Left renal pelvis (tissue), 4 donors: ENCODE data around the gene PTGFRN. TPM values are rescaled to one million over a fixed set of nuclear protein-coding genes. Genes with fewer than 3 reads are reported as not detected.

ENCODE experiments used
- DNase-seq, 4 donors: peaks; one replicate each; pipeline ENCODE4 v3.0.0-alpha.2; 2013; ENCODE audit warnings: low read depth in 4 of 4, low spot score in 3 of 4
- polyA plus RNA-seq, 4 donors: library from polyadenylated mRNA; unstranded; fragments of 120-200 nt; gene quantifications; one replicate each; pipeline ENCODE4 v1.2.1, GENCODE V29; 2013; ENCODE audit not compliant: insufficient read length in 4 of 4

Gene PTGFRN
- polyA plus RNA-seq, 4 donors = 42.1 to 125 (median 61.2) TPM

DNA sequence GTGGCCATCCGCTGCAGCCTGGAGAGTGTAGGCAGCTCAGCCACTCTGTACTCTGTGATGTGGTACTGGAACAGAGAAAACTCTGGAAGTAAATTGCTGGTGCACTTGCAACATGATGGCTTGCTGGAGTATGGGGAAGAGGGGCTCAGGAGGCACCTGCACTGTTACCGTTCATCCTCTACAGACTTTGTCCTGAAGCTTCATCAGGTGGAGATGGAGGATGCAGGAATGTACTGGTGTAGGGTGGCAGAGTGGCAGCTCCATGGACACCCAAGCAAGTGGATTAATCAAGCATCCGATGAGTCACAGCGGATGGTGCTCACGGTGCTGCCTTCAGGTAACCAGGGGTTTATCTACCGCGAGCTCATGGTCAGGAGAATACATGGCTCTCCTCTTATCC lies 115.9 kb downstream of the PTGFRN start:
- DNase-seq = no peak

DNA sequence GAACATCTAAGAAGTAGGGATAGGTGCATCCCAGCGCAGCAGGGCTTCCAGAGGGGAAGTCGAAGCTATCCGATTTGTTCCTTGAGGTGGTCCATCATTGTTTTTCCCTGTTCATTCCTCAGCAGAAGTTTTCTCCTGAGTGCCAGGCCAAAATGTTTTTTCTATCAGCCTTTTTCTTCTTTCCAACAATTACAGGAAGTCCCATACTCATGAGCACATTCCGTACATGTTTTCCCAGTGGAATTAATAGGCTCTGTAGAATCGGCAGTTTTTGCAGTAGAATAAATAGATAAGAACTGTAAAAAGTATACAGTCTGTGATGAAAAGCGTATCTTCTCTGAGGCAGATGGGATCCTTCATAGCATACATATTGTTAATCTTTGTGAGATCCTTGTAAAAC lies 116.6 kb downstream of the PTGFRN start:
- DNase-seq = no peak

DNA sequence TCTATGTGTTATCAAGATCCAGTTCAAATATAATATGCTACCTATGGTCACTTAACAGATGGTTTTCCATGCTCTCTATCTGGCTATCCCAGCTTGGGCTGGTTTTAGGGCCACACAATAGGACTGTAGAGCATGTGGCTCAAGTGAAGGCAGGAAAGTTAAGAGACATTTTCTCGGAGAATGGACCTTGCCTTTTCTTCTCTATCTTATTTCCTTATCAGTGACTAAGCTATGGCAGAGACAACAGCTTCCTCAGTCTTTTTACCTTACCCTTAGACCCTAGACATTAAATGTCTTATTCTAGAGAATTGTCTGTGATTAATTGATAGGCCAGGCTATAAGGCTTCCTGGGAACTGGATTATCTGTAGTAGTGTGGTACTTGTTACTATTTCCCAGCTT lies 120.0 kb downstream of the PTGFRN start:
- no peak for DNase-seq

DNA sequence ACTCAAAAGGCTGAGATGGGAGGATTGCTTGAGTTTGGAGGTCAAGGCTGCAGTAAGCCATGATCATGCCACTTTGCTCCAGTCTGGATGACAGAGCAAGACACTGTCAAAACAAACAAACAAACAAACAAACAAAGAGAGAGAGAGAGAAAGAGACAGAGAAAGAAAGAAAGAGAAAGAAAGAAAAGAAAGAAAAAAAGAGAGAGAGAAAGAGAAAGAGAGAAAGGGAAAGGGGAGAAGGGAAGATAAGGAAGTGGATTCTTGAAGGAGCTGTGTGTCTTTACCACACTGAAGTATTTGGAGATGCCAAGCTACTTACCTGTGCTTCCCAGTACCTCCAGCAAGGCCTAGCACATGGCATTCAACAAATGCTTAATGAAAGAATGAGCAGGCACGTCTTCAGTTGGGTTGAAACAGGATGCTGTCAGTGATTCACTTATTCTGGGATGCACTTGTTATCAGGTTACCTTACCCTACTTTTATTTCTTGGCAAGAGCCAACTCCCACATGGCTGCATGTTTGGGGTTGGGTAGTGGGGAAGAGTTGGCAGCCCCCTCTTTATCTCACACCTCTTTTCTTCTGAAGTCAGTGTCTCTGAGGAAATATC lies 120.7 kb downstream of the PTGFRN start:
- DNase-seq = no peak

DNA sequence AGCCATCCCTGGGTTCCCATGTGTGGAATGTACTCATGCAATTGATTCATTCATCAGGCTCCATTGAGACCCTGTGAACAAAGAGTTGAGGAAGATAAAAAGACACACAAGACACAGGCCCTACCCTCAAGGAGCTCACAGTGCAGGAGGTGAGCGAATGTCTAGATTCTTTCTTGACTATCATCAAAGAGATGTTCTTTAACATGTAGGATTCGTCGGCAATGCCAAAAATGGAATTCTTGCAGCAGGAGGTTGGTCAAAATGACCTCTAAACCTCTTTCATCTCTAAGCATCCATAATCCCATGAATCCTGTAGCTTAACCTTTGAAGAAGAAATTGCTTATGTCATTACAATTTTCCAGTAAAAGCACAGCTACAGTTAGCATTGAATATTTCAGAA lies 122.5 kb downstream of the PTGFRN start:
- no peak for DNase-seq

DNA sequence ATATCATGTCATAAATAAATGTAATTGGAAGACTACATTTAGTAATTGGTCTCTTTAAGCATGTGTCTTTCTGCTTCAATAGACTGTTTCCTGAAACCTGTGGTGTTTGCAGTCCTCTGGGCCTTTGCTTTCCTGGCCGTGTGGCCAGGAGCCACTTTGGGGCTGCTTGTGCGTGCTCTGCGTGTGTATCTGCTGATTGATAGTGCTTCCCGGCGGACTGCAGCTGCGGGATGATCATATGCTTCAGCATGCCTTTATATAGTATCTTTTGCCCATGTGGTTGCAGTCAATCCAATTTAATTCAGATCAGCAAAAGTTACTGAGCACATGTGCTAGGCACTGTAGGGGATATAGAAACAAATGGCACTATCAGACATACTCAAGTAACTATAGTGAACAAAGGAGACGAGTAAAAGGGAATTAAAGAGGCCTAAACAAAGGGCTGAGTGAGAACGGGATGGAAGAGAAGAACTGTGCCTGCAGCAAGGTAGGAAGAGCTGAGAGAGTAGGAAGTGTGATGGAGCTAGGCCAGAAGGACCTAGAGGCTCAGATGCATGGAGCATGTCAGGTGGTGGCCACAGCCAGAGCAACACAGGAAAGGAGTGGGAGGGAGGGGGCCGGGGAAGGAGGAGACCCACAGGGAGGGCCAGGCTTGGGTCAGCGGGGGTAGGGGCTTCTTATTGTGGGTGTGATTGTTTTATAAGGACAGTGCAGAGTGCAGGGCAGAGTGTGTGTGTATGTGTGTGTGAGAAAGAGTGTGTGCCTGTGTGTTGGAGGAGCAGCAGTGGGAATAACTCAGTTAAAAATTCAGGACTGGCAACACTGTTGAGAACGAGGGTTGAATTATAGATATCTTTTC lies 123.2 kb downstream of the PTGFRN start:
- DNase-seq = no peak

DNA sequence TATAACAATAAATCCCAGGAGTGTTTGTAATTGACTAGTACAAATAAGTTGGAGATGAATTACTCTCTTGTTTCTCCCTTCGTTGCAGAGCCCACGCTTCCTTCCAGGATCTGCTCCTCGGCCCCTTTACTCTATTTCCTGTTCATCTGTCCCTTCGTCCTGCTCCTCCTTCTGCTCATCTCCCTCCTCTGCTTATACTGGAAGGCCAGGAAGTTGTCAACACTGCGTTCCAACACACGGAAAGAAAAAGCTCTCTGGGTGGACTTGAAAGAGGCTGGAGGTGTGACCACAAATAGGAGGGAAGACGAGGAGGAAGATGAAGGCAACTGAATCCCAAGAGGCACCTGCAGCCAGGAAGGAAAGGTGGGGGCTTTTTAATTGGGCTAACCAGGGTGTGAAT lies 124.1 kb downstream of the PTGFRN start:
- DNase-seq = no peak

DNA sequence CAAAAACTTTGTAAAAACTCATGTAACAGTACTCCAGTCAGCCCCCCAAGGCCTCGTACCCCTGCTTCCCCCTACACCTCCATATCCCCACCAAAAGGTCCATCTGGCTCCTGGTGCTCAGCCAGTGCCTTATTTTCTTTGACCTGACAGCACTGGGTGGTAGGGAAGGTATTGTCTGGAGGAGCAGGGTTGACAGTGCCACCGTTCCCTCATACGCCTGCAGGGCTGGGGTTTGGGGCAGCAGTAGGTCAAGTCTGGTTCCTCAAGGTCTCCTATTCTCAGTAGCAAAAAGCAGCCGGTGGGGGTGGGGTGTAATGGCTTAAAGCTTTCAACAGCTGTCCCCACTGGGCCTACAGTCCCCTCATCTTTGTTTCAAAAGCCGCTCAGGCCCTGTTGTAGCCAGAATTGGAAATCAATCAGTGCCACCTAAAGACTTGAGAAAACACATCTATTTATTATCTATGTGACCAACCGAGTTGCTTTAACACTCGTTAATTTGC lies 125.1 kb downstream of the PTGFRN start:
- DNase-seq = no peak

DNA sequence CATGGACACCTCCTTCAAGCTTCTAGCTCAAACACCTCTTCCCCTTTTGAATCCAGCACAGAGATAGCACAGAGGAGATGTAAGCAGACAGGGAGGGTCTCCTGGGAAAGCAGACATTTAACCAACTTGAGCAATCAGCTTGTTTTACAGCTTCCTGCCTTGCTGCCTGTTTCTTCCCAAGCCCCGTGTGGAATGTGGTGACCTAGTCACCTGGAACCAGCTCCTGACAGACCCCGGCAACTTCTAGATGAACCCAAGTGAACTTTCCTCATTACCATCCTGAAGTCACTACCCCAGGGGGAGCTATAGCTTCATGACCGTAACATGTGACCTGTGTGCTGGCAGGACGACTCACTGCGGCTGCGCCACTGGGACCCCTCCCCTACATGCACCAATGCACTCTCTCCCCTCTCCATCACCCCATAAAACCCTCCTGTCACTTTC lies 126.3 kb downstream of the PTGFRN start:
- peak in 3 of 4 donors; percentile 59 to 73 (median 64) for DNase-seq

DNA sequence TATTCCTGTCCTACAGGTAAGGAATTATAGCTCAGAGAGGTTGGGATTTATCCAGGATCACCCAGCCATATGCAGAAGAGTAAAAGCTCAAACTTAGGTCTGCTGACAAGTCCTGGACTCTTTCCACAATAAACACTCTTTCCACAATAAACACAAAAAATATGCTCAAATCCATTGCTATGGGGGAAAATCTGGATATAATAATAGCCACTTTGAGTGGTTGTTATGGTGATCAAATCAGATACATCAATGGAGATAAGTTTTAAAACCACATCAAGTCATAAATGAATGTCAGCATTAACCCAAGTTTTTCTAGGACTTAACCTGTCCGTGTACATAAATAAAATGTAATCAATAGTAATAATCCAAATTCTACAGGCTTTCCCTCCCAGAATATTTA lies 128.1 kb downstream of the PTGFRN start:
- DNase-seq = no peak

DNA sequence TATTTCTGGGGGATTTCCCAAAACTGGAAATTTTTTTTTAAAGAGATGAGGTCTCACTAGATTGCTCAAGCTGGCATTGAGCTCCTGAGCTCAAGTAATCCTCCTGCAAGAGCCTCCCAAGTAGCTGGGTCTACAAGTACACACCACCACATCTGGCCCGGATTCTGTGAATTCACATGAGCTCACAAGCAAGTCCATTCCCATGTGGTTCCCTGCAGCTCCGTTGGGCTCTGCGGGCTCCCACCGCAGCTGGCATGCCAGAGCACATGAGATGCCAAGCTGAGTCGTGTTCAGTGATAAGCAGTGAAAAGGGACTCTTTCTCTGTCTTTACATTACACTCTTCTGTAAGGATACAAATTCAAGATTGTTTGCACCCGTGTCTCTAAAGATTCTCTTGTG lies 128.5 kb downstream of the PTGFRN start:
- DNase-seq = no peak

Other genes starting within 250 kb of the PTGFRN start
- gene IGSF3, start 242.2 kb upstream of the PTGFRN start, polyA plus RNA-seq = 10 to 100 TPM; 18.6 to 31.4 (median 27.4) TPM
- under 1 TPM; 0.19 to 0.60 (median 0.26) TPM for gene CD2, start 155.5 kb upstream of the PTGFRN start, polyA plus RNA-seq
- 1 to 10 TPM; 1.7 to 2.5 (median 2.0) TPM for gene CD101, start 91.8 kb downstream of the PTGFRN start, polyA plus RNA-seq
- 10 to 100 TPM; 15.2 to 24.8 (median 21.2) TPM for gene TTF2, start 150.4 kb downstream of the PTGFRN start, polyA plus RNA-seq
- 10 to 100 TPM; 15.8 to 29.2 (median 21.2) TPM for gene TRIM45, start 211.8 kb downstream of the PTGFRN start, polyA plus RNA-seq